ENCODE data around the gene KHK.
"Not testable (repeated sequence)": the region's sequence is repeated elsewhere in the genome, so short reads cannot be mapped to it uniquely, and the experiment has no call there.

The KHK gene

DNA sequence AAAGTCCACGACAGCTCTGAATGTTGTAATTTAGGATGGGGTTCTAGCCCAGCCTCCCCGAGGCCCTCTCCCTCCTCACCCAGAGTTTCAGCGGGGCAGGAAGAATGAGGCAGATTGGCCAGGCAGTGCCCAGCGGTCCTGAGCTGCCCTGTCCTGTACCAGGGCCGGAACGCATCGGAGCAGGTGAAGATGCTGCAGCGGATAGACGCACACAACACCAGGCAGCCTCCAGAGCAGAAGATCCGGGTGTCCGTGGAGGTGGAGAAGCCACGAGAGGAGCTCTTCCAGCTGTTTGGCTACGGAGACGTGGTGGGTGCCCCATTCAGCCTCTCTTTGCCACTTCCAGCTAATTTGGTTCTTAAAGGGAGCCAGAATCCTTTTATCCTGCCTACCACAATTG, 10.8 kb downstream of the KHK start:
- no peak for DNase-seq

- DNase-seq: no peak
Measured at GRCh38 chr2:27099334-27099955, 12.9 kb downstream of the KHK start.

- DNase-seq: no peak
Measured at GRCh38 chr2:27100036-27100435, 13.5 kb downstream of the KHK start.

- DNase-seq: no peak
Measured at GRCh38 chr2:27102329-27102728, 15.8 kb downstream of the KHK start.

GRCh38 chr2:27105981-27106380, 19.4 kb downstream of the KHK start:
- DNase-seq: no peak

DNA sequence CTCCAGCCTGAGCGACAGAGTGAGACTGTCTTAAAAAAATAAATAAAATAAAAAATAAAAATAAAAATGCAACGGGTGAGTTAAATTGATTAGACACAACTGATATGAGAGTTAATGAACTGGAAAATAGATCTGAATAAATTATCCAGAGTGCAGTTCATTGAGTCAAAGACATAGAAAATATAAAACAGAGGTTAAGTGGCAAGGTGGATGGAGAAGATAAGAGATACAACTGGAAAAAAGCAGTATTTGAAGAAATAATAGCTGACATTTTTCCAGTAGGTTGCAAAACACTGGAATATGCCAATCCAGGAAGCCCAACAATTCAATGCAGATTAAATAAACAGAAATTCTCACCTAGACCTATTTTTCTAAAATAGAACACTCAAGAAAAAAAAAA, 21.6 kb downstream of the KHK start:
- no peak for DNase-seq

DNA sequence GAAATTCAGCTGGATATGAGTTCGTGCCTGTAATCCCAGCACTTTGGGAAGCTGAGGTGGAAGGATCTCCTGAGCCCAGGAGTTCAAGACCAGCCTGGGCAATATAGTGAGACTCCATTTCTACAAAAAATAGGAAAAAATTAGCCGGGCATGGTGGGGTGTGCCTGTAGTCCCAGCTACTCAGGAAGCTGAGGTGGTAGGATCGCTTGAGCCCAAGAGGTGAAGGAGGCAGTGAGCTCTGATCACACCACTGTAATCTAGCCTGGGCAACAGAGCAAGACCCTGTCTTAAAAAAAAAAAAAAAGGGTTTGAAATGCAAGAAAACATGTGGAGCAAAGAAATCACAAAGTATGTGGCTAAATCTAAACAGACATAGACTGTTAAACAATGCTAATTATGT, 22.5 kb downstream of the KHK start:
- DNase-seq: no peak

GRCh38 chr2:27110603-27111352, 24.2 kb downstream of the KHK start:
- DNase-seq: not testable (repeated sequence)

DNA sequence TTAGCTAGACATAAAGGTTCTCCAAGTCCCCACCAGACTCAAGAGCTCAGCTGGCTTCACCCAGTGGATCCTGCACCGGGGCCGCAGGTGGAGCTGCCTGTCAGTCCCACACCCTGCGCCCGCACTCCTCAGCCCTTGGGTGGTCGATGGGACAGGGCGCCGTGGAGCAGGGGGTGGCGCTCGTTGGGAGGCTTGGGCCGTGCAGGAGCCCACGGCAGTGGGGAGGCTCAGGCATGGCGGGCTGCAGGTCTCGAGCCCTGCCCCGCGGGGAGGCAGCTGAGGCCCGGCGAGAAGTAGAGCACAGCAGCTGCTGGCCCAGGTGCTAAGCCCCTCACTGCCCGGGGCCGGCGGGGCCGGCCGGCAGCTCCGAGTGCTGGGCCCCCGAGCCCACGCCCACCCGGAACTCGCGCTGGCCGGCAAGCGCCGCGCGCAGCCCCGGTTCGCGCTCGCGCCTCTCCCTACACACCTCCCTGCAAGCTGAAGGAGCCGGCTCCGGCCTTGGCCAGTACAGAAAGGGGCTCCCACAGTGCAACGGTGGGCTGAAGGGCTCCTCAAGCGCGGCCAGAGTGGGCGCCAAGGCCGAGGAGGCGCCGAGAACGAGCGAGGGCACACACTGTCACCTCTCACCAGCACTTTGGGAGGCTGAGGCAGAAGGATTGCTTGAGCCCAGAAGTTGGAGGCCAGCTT, 25.0 kb downstream of the KHK start:
- not testable (repeated sequence) for DNase-seq

GRCh38 chr2:27115519-27115918, 28.9 kb downstream of the KHK start:
- no peak for DNase-seq

DNA sequence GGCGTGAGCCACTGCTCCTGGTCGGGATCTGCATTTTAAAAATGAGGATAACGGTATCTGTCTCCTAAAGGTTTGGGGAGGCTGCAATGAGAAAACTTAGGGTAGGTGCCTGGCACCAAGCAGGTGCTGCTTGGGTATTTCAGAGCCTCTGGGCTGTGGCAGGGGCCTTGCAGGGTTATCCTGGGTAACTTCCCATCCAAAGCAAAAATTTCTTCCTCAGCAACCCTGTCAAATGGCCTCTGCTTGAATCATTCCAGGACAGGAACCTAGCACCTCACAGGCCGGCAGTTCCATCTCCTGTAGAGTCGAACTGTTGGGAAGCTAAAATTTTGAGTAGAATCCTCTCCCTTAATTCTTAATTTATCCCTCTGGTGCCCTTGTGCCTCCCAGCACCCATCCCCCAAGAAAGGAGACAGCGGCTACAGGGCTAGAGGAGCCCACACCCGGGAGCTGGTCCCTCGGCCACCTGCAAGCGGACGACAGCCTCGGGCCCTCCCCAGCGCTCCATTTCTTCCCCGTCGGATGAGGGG, 31.5 kb downstream of the KHK start:
- no peak for DNase-seq

DNA sequence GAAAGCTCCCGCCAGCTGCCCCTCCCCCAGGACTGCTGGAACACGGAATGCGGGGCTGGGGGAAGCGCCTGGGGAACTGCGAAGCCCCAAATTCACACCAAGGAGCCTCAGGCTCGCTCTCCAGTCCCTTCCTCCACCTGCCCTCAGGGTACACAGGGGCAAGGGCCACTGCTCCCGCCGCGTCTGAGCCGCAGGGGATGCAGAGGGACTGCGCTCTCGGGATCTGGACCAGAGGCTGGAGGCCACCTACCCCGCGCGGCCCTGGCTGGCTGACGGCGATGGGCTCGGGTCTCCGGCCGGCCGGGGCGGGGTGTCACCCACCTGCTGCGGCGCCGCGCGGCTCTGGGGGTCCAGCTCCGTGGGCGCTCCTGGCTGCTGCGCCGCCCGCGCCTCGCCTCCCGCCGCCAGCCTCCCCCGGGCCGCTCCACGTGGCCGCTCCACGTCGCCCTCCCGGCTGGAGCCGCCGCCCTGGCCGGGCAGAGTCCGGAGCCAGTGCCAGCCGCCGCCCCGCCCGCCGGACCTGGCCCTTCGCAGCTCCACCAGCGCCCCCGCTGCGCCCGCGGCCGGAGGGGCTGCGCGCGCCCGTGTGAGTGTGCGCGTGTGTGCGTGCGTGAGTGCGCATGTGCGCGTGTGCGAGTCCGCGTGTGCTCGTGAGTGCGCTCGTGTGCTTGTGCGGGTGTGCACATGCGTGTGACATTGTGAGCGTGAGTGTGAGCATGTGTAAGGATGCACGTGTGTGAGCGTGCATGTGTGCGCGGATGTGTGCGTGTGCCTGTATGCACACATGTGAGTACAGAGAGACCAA, 32.2 kb downstream of the KHK start, which contains the start of gene CGREF1:
Gene CGREF1 (minus strand): TSS at position 604 of the 805 bp plus-strand sequence. CDS start 14,762 bp downstream, outside the sequence.
- DNase-seq: peak; percentile 41

DNA sequence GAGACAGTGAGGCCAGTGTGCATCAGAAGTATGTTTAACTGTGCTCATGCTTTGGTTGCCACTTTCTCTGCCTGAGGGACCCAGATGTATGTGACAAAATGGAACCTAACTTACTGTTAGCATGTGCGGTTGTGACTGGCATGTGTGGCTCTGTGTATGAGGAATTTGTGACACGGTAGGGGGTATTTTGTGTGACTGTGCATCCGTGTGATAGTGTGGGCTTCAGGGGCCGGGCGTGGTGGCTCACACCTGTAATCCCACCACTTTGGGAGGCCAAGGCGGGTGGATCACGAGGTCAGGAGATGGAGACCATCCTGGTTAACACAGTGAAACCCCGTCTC, 32.7 kb downstream of the KHK start:
- DNase-seq: not testable (repeated sequence)

GRCh38 chr2:27121906-27122305, 35.3 kb downstream of the KHK start:
- DNase-seq: no peak

DNA sequence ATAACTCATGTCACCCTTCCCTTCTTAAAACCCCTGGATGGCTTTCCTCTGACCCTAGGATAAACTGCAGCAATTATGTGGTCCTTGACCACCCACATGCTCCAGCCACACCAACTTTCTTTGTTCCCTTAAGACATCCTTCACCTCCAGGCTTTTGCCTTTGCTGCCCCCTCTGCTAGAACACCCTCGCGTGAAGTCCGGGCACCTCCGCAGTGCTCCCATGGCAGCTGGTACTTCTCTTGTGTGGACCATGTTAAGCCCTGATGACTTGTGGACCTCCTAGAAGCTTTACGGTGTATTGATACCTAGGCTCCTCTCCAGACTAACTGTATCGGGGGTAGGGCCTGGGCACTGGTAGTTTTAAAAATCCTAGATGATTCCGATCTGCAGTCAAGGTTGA, 36.2 kb downstream of the KHK start:
- DNase-seq: no peak

DNA sequence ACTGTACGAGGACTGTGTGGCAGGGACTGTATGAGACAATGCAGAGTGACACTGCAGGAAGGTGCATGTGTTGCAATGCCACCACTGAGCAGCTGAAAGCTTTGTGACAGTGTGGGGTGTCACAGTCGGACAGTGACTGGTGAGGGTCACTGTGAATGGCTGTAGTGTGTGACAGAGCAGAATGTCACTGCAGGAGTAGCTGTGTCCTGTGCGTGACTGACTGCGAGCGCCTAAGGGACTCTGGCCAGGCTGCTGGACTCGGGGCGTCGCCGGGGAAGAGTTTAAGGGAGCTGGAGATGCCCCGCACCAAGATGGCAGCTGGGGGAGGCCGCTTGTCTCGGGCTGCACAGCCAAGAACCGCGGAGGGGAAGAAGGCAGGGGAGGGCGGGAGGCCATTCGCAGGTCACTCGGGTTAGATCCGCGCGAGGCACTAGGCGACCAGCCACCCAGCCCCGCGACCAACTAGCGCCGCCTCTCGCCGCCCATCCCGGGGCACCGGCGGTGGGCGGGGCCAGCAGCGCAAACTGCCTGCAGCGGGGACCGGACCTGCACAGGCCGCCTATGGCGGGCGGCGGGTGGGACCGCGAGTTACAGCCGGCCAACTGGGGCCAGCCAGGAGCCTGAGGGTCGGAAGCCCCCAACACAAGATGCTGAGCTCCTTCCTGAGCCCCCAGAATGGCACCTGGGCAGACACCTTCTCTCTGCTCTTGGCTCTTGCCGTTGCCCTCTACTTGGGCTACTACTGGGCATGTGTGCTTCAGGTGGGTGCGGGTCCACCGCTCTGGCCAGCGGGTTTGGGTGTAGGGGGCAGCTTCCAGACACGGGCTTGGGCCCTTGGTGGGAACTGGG, 37.0 kb downstream of the KHK start, which contains the start of gene ABHD1:
Gene ABHD1 (plus strand): TSS at position 514 of the 849 bp plus-strand sequence. CDS start 134 bp downstream, at position 648.
- DNase-seq: peak; percentile 75

DNA sequence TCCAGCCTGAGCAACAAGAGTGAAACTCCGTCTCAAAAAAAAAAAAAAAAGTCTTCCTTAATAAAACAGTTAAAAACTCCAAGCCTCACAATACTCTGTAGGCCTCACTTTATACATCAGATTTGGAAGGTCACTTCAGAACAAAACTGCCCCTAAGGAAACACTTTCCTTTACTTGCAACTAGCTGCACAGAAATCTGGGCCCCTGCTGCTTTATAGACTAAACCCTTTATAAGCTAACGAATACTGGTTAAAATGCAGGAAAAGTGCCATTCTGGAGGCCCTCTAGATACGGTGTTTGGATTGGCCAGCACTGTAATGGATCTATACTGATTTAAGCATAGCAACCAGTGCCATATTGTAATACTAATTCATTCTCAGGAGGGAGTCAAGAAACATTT, 38.5 kb downstream of the KHK start:
- DNase-seq: no peak

DNA sequence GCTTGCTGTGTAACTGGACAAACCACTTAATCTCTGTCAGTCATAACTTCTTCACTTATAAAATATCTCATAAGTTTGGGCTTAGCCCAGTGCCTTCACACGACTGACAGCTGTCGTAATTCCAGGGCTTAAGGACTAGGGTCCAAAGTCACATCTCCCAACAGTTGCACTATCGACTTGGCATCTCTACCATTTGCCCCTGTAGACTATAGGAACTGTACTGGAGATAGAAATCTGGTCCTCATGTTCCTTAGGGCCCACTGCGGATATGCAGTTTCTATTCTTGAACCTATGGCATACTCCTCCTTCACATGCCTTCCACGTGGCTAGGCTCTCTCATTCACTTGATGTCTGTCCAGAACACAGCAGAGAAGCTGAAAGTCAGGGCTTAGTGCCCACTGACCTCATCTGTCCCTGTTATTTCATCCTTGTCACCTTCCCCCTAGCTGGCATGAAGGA, 39.7 kb downstream of the KHK start:
- no peak for DNase-seq

DNA sequence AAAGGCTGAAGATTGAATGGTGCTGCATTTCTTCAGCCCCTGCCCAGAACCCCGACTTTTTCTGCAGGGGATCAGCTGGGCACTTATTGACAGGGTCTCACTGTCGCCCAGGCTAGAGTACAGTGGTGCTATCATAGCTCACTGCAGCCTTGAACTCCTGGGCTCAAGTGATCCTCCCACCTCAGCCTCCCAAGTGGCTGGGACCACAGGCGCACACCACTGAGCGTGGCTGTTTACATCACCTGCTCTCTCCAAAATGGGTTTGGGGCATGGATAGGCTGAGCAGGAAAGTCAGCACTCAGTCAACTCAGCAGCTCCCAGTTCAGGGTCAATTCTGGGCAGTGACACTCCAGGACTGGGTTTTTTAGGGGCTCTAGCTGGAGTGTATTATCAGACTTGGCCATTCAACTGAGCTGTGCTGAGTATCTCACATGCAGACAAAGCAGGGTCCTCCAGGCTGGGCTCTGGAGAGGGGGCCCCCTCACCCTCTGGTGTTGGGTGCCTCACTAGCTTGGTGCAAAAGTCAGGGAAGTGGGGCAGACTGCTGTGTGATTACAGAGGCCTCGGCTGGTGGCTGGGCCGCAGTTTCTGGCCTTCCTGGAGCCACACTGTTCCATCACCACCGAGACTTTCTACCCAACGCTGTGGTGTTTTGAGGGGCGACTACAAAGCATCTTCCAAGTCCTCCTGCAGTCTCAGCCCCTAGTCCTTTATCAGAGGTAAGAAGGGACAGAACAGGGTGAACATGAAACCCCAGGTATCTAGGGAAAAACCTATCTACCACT, 41.5 kb downstream of the KHK start:
- DNase-seq: no peak

- DNase-seq: no peak
Measured at GRCh38 chr2:27128668-27129571, 42.3 kb downstream of the KHK start.
